NCI-H2196 (cell line): ENCODE results near the gene B4GALNT2.
"Not testable (repeated sequence)": the region's sequence is repeated elsewhere in the genome, so short reads cannot be mapped to it uniquely, and the experiment has no call there.

ENCODE experiments used
- DNase-seq: peaks from one replicate; lab custom pipeline; 2025; ENCODE audit not compliant: unreplicated experiment; lab: John Stamatoyannopoulos, UW

Gene B4GALNT2

GRCh38 chr17:49170711-49171110 lies 38.1 kb downstream of the B4GALNT2 start:
- not testable (repeated sequence) for DNase-seq

- not testable (repeated sequence) for DNase-seq
Observed at GRCh38 chr17:49175978-49176377, 43.4 kb downstream of the B4GALNT2 start.

DNA sequence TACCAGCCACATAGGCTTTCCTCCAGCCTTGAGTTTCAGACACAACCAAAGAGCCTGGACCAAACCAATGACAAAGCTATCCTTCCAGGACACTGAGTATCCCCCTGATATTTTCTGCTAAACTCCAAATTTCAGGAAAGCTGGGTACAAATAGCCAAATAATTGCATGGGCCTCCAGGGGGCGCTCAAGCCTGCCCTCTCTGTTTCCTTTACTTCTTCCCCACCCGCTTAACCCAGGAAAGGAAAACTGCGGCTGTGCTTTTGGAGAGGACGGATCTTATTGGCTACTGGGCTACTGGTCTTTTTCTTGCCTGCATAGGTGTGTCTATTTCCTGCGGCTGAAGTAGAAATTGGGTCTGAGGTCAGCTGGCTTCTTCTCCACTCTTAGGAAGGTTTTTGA lies 47.7 kb downstream of the B4GALNT2 start:
- peak; percentile 20 for DNase-seq

GRCh38 chr17:49180998-49181635 lies 48.5 kb downstream of the B4GALNT2 start:
- no peak for DNase-seq

DNA sequence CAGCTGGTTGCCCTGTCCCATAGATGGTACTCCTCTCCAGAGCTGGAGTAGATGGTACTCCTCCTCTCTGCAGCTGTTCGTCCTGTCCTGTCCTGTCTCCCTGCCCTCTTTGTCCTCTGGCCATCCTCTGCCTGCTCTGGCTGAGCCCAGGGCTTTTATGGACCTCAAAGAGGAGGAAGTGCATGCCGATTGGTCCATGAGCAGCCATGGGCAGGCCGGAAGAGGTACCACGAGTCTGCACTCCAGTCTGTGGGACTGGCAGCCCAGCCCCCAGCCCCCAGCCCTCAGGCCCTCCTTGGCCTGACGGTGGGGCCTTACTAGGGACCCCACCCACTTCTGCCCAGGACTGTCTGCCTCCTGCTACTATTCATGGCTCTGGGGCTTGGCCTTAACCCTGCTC lies 50.8 kb downstream of the B4GALNT2 start:
- DNase-seq, result no peak

GRCh38 chr17:49183801-49184200 lies 51.2 kb downstream of the B4GALNT2 start:
- no peak for DNase-seq

DNA sequence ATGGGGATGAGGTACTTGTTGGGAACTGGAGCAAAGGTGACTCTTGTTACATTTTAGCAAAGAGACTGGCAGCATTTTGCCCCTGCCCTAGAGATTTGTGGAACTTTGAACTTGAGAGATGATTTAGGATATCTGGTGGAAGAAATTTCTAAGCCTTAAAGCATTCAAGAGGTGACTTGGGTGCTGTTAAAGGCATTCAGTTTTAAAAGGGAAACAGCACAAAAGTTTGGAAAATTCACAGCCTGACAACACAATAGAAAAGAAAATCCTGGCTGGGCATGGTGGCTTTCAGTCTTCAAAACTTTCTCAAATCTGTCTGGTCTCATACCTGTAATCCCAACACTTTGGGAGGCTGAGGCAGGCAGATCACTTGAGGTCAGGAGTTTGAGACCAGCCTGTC lies 52.0 kb downstream of the B4GALNT2 start:
- not testable (repeated sequence) for DNase-seq

DNA sequence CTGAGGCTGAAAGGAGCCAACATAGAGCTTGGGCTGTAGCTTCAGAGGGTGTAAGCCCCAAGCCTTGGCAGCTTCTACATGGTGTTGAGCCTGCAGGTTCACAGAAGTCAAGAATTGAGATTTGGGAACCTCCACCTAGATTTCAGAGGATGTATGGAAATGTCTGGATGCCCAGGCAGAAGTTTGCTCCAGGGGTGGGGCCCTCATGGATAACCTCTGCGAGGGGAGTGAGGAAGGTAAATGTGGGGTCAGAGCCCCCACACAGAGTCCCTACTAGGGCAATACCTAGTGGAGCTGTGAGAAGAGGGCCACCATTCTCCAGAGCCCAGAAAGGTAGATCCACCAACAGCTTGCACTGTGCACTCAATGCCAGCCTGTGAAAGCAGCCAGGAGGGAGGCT lies 52.8 kb downstream of the B4GALNT2 start:
- DNase-seq, result not testable (repeated sequence)

- DNase-seq, result no peak
Observed at GRCh38 chr17:49187301-49187700, 54.7 kb downstream of the B4GALNT2 start.

- no peak for DNase-seq
Observed at GRCh38 chr17:49190932-49191331, 58.4 kb downstream of the B4GALNT2 start.

- no peak for DNase-seq
Observed at GRCh38 chr17:49191409-49191916, 58.9 kb downstream of the B4GALNT2 start.

- DNase-seq, result peak; percentile 97
Observed at GRCh38 chr17:49191917-49192741, 59.6 kb downstream of the B4GALNT2 start.

DNA sequence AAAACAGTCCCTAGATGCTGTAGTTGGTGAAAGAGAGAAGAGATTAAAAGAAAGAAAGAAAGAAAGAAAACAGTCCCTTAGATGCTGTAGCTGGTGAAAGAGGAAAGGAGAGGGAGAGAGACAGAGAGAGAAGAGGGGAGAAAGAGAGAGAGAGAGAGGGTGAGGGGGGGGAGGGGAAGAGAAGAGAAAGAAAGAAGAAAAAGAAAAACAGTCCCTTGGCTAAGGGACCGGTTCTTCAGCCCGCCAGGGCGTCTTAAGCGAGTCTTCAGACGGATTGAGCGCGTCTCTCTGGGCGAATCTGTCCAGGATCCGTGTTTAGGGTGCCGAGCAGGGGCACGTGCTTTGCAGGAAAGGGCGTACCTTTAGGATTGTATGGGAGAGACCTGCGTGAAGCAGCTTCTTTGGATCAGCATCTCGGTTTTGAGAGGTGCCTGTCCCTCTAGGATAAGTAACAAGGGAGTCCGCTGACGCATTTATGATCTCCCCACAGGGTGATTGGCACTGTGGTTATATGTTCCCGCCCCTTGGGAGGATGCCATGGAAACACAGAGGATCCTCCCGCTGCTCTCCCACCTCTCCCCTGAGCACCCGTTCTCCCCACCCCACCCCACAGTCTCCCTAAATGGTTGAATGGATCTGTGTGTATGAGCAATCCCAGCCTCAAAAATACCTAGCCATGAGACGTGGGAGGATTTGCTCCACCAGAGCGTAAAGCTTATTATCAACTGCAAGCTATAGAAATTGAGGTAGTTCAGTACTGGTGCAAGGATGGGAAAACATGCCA lies 61.1 kb downstream of the B4GALNT2 start:
- peak; percentile 50 for DNase-seq

DNA sequence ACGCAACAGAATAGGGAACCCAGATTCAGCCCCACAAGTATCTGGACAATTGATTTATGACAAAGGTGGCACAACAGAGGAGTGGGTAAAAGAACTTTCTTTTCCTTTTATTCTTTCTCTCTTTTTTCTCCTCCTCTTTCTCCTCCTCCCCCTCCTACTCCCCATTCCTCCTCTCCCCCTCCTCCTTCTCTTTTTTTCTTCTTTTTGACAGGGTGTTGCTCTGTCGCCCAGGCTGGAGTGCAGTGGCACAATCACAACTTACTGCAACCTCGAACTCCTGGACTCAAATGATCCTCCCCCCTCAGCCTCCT lies 61.7 kb downstream of the B4GALNT2 start:
- no peak for DNase-seq

DNA sequence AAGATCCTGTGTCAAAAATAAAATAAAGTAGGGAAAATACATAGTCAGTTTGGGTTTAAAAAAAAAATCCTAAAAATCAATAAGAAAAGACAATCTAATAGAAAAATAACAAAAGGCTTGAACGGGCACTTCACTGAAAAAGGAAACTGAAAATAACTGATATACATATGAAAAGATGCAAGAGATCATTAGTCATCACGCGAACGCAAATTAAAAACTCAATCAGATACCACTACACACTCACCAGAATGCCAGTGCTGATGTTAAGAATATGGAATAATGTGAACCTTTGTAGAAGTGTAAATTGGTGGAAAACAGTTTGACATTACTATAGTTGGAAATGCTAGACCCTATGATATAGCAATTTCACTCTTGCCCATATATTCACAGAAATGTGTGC lies 63.2 kb downstream of the B4GALNT2 start:
- DNase-seq, result no peak

GRCh38 chr17:49196520-49196919 lies 64.0 kb downstream of the B4GALNT2 start:
- no peak for DNase-seq

DNA sequence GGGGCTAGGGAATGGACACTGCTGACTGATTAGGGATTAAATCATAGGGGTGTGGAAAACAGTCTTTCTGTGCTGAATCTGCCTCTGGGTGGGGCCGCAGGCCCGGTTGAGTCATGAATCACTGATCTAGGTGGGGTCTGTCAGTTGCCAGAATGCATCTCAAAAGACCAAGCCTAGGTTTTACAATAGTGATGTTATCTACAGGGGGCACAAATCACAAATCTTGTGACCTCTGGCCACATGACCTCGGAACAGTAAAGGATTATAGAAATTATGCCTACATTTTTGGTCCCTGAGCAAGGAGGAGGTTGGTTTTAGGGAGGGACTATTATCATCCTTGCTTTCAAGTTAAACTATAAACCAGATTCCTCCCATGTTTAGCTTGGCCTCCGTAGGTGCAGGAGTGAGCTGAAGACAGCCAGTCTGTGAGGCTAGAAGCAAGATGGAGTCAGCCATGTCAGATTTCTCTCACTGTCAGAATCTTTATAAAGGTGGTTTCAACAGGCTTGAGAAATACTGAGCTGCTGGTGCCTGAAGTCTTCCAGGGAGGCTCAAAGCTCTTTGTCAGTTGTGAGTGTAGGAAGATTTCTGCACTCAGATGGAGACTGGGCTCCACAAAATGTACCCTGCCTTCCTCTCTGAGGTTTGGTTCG lies 64.9 kb downstream of the B4GALNT2 start:
- no peak for DNase-seq

- DNase-seq, result no peak
Observed at GRCh38 chr17:49198211-49198610, 65.6 kb downstream of the B4GALNT2 start.

GRCh38 chr17:49200423-49201083 lies 68.0 kb downstream of the B4GALNT2 start:
- DNase-seq, result no peak

DNA sequence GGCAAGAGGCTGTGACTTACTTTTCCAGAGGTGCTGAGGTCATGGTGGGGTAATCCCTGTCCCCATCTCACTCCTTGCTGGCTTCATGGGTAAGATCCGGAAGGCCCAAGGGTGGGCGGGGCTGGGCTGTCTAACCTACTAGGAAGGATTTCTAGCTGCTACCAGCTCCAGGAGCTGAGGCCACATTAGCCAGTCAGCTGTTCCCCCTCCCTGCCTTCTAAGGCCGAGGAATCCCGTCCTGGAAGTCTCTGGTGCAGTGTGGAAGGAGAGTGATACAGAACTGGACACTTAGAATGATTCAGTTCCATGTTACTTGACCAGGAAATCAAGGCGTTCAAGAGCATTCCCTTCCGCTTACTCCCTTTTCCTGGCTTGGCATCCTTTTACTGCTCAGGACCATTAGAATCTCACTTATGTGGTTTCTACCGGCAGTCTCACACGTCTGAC lies 68.9 kb downstream of the B4GALNT2 start:
- DNase-seq, result no peak

- no peak for DNase-seq
Observed at GRCh38 chr17:49203796-49204195, 71.2 kb downstream of the B4GALNT2 start.
